A172 (cell line): ENCODE data around the gene CPXM2. TPM values are rescaled to one million over a fixed set of nuclear protein-coding genes. Genes with fewer than 3 reads are reported as not detected.

ENCODE experiments used
- DNase-seq: peaks from one replicate; pipeline ENCODE4 v3.0.0-alpha.2; 2015; ENCODE audit warnings: low spot score
- total RNA-seq: library from RNA; depleted of rRNA; stranded (reverse); fragments of >200 nt; shearing (Covaris generic); gene quantifications from 2 replicates; pipeline ENCODE4 v1.2.3, GENCODE V29; 2014

CPXM2 gene
- total RNA-seq, 1 experiment from 2014 or later: not detected

- no peak for DNase-seq
Observed at GRCh38 chr10:123774132-123774742, 117.4 kb downstream of the CPXM2 start.

GRCh38 chr10:123772645-123773508 is 118.7 kb downstream of the CPXM2 start:
- DNase-seq: no peak

GRCh38 chr10:123771877-123772644 is 119.5 kb downstream of the CPXM2 start:
- DNase-seq: no peak

- DNase-seq: no peak
Observed at GRCh38 chr10:123769647-123770046, 122.0 kb downstream of the CPXM2 start.

- DNase-seq: no peak
Observed at GRCh38 chr10:123766761-123767160, 124.8 kb downstream of the CPXM2 start.

- no peak for DNase-seq
Observed at GRCh38 chr10:123766012-123766411, 125.6 kb downstream of the CPXM2 start.

GRCh38 chr10:123761666-123762230 is 129.9 kb downstream of the CPXM2 start:
- no peak for DNase-seq

GRCh38 chr10:123761038-123761428 is 130.6 kb downstream of the CPXM2 start:
- DNase-seq: no peak

GRCh38 chr10:123760356-123761037 is 131.1 kb downstream of the CPXM2 start:
- DNase-seq: no peak

GRCh38 chr10:123759501-123760031 is 132.0 kb downstream of the CPXM2 start:
- no peak for DNase-seq

- no peak for DNase-seq
Observed at GRCh38 chr10:123759041-123759440, 132.6 kb downstream of the CPXM2 start.

- DNase-seq: no peak
Observed at GRCh38 chr10:123757853-123758252, 133.8 kb downstream of the CPXM2 start.

- DNase-seq: no peak
Observed at GRCh38 chr10:123755061-123755460, 136.5 kb downstream of the CPXM2 start.

GRCh38 chr10:123754123-123754522 is 137.5 kb downstream of the CPXM2 start:
- no peak for DNase-seq

- no peak for DNase-seq
Observed at GRCh38 chr10:123751342-123752134, 140.1 kb downstream of the CPXM2 start.

GRCh38 chr10:123750901-123751300 is 140.7 kb downstream of the CPXM2 start:
- DNase-seq: no peak

- no peak for DNase-seq
Observed at GRCh38 chr10:123748711-123749110, 142.9 kb downstream of the CPXM2 start.

- DNase-seq: no peak
Observed at GRCh38 chr10:123747426-123747825, 144.2 kb downstream of the CPXM2 start.

- no peak for DNase-seq
Observed at GRCh38 chr10:123746942-123747341, 144.7 kb downstream of the CPXM2 start.

- no peak for DNase-seq
Observed at GRCh38 chr10:123746520-123746919, 145.1 kb downstream of the CPXM2 start.
